ENCODE measurements around the gene EIF4E2. TPM values are rescaled to one million over a fixed set of nuclear protein-coding genes. Genes with fewer than 3 reads are reported as not detected.

Gene EIF4E2
- total and polyA plus RNA-seq, 2 donors (not counting 3 experiments of a cell fraction or from before 2014, with no cell fraction given) = 50.0 to 96.5 TPM

DNA sequence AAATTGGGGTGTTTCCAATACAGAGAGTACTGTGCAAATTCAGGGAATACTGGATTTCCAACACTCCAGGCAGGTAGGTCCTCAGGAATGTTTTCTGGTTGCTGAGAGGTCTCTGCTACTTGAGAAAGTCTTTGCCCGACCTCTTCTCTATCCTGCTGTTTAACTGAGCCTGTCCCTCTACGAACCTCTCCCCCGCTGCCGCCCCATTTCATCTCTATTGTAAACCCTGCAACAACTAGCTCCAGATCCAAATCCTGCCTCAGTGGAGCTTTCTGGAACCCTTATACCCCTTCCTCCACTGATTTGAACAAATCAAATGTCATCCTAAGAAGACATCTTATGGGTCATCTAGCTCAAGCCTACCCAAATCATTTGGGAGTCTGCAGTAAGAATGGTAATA is 1.3 kb downstream of the EIF4E2 start:
- intact Hi-C loops (cut with micrococcal nuclease) = loop anchor here (2.0 kb wide), 1 partner anchor 27 kb away; no protein-coding TSS in a partner anchor
- dilution Hi-C loops (cut with MboI; ENCODE audit: extremely low pct_ligation_motif_present, low sequenced_read_pairs) = no loop called here
- TF ChIP-seq GATA2 (IDR thresholded peaks at IDR 0.05; ENCODE audit: insufficient read depth, insufficient read length, low read depth, low read length) (no peak), EZH2 (IDR thresholded peaks at IDR 0.05; ENCODE audit: borderline replicate concordance, low read depth, low read length, severe bottlenecking) (no peak), POLR2AphosphoS5 (IDR thresholded peaks at IDR 0.05; ENCODE audit: insufficient read depth, low read depth, low read length) (no peak), CTCF (IDR thresholded peaks at IDR 0.05; ENCODE audit: extremely low read depth in 1 of 2, insufficient read depth in 1 of 2, low read depth in 1 of 2, low read length in 2 of 2) (no peak), POLR2A (IDR thresholded peaks at IDR 0.05; ENCODE audit: low read depth, low read length) (no peak), FOS (IDR thresholded peaks at IDR 0.05; ENCODE audit: borderline replicate concordance, insufficient read depth, low read length) (no peak), JUN (IDR thresholded peaks at IDR 0.05; ENCODE audit: borderline replicate concordance, insufficient read depth, insufficient read length, low read depth) (no peak), MYC (IDR thresholded peaks at IDR 0.05; ENCODE audit: low read depth, low read length) (no peak), MAX (IDR thresholded peaks at IDR 0.05; ENCODE audit: insufficient read depth, insufficient read length) (no peak)
- POLR2A ChIA-PET = no interaction called here
- no TSS peak for BruUV-seq (replicated peaks)
- Histone ChIP-seq H3K9ac (replicated peaks; ENCODE audit: extremely low read depth, insufficient read depth, low read length) (peak overlapping the region; percentile 91), H3K27ac (ENCODE audit: insufficient read depth, low read depth, low read length) (no peak overlapping the region), H3K9me3 (replicated peaks; ENCODE audit: control insufficient read depth, insufficient read depth, low read length) (no peaks in the 10 kb centered on the region), H3K27me3 (ENCODE audit: control insufficient read depth in 2 of 2, insufficient read depth in 2 of 2, low read length in 2 of 2) (no peaks in the 10 kb centered on the region), H2AFZ (ENCODE audit: low read depth, low read length) (no peak overlapping the region), H3K4me3 (replicated peaks in 1 of 3; ENCODE audit: insufficient read depth in 1 of 3, low read depth in 1 of 3, low read length in 3 of 3) (peak overlapping the region in 2 of 3 experiments; percentile 71 to 79), H4K20me1 (replicated peaks; ENCODE audit: control insufficient read depth, extremely low read depth, insufficient read depth, low read length) (no peaks in the 10 kb centered on the region), H3K4me2 (ENCODE audit: insufficient read depth, low read length) (peak overlapping the region; percentile 88), H3K79me2 (ENCODE audit: control insufficient read depth, insufficient read depth, low read length) (peaks cover 62% of the 10 kb centered on the region), H3K36me3 (ENCODE audit: control insufficient read depth in 2 of 2, extremely low read depth in 1 of 2, insufficient read depth in 2 of 2, low read length in 2 of 2) (peaks cover 0 to 11% of the 10 kb centered on the region in 2 experiments), H3K4me1 (ENCODE audit: control insufficient read depth, extremely low read depth, insufficient read depth, low read length) (peaks cover 6% of the 10 kb centered on the region), H3K9me1 (replicated peaks; ENCODE audit: control insufficient read depth, extremely low read depth, insufficient read depth, low read length) (no peaks in the 10 kb centered on the region)
- CTCF ChIA-PET = interaction anchor here (1.1 kb wide), 1 partner anchor 11 kb away, joined by 3 read pairs; no protein-coding TSS in a partner anchor
- FAIRE-seq = no peak
- no peak for DNase-seq (ENCODE audit: low read depth, low spot score)

All from endothelial cell of umbilical vein (primary cell).